ENCODE measurements around the gene BRME1.

BRME1 gene

DNA sequence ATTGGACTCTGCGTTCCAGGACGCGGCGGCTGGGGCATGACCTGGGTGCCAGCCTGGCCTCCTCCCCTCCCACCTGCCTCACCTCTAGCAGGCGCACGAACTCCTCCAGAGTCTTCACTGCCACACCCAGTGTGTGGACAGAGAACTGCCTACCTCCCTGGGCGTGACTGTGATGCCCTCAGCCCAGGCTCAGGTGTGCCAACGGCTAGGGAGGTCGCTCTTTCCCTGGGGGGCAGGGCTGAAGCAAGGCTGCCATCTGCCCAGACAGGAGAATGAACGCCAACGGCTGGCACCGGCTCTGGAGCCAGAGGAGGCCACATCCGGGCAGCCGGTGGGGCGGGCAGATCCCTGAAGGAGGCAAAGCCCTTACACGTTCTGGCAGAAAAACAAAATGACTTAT, 17.6 kb downstream of the BRME1 start:
- ChIA-PET CTCF (no interaction called here), POLR2A (no interaction called here)
- DNase-seq (ENCODE audit: extremely low spot score), result no peak
- TF ChIP-seq FOXA1 (IDR thresholded peaks at IDR 0.05), result no peak
- TF ChIP-seq TARDBP (IDR thresholded peaks at IDR 0.05), result no peak
- no peak for TF ChIP-seq SP1 (IDR thresholded peaks at IDR 0.05)
- TF ChIP-seq BHLHE40 (IDR thresholded peaks at IDR 0.05; ENCODE audit: borderline replicate concordance), result no peak
- TF ChIP-seq L3MBTL2 (conservative IDR thresholded peaks at IDR 0.05), result no peak
- TF ChIP-seq FOXK2 (IDR thresholded peaks at IDR 0.05), result no peak
- no peak for TF ChIP-seq LEF1 (IDR thresholded peaks at IDR 0.05; ENCODE audit: borderline replicate concordance)
- no peak for TF ChIP-seq ELF4 (IDR thresholded peaks at IDR 0.05)
- no peak for TF ChIP-seq ZNF384 (IDR thresholded peaks at IDR 0.05)
- TF ChIP-seq NFRKB (IDR thresholded peaks at IDR 0.05), result no peak
- no peak for TF ChIP-seq ARNT (IDR thresholded peaks at IDR 0.05)
- no peak for TF ChIP-seq SUZ12 (IDR thresholded peaks at IDR 0.05)
- TF ChIP-seq, protein P1, sequence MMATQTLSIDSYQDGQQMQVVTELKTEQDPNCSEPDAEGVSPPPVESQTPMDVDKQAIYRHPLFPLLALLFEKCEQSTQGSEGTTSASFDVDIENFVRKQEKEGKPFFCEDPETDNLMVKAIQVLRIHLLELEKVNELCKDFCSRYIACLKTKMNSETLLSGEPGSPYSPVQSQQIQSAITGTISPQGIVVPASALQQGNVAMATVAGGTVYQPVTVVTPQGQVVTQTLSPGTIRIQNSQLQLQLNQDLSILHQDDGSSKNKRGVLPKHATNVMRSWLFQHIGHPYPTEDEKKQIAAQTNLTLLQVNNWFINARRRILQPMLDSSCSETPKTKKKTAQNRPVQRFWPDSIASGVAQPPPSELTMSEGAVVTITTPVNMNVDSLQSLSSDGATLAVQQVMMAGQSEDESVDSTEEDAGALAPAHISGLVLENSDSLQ (IDR thresholded peaks at IDR 0.05), result no peak
- TF ChIP-seq CTBP1 (IDR thresholded peaks at IDR 0.05; ENCODE audit: borderline replicate concordance), result no peak
- no peak for TF ChIP-seq HDGF (IDR thresholded peaks at IDR 0.05; ENCODE audit: borderline replicate concordance)
- TF ChIP-seq FOXM1 (IDR thresholded peaks at IDR 0.05; ENCODE audit: borderline replicate concordance), result no peak

DNA sequence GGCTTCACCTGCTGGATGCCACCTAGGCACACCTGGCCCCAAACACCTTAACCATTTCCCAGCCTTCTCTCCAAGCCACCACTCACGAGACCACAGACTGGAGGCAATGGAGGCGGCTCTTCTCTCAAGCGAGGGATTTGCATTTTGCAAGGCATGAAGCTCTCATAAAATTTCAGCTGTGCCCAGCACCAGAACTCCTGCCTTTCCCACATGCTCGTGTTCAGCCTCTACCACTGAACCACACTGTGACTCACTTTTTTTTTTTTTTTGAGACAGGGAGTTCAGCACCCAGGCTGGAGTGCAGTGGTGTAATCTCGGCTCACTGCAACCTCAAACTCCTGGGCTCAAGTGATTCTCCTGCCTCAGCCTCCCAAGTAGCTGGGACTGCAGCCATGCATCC, 18.4 kb downstream of the BRME1 start:
- TF ChIP-seq FOXA1 (IDR thresholded peaks at IDR 0.05), result no peak
- POLR2A ChIA-PET, result no interaction called here
- CTCF ChIA-PET, result no interaction called here
- no peak for DNase-seq (ENCODE audit: extremely low spot score)

GRCh38 chr19:13887018-13887436, 18.9 kb downstream of the BRME1 start:
- POLR2A ChIA-PET, result no interaction called here
- DNase-seq (ENCODE audit: extremely low spot score), result no peak
- TF ChIP-seq FOXA1 (IDR thresholded peaks at IDR 0.05), result no peak
- no peak for TF ChIP-seq HDGF (IDR thresholded peaks at IDR 0.05; ENCODE audit: borderline replicate concordance)
- TF ChIP-seq CTBP1 (IDR thresholded peaks at IDR 0.05; ENCODE audit: borderline replicate concordance), result no peak
- TF ChIP-seq ELF4 (IDR thresholded peaks at IDR 0.05), result no peak
- no peak for TF ChIP-seq NFRKB (IDR thresholded peaks at IDR 0.05)
- TF ChIP-seq ZNF384 (IDR thresholded peaks at IDR 0.05), result no peak
- TF ChIP-seq L3MBTL2 (conservative IDR thresholded peaks at IDR 0.05), result no peak
- TF ChIP-seq FOXK2 (IDR thresholded peaks at IDR 0.05), result no peak
- TF ChIP-seq ARNT (IDR thresholded peaks at IDR 0.05), result no peak
- no peak for TF ChIP-seq LEF1 (IDR thresholded peaks at IDR 0.05; ENCODE audit: borderline replicate concordance)
- no peak for TF ChIP-seq BHLHE40 (IDR thresholded peaks at IDR 0.05; ENCODE audit: borderline replicate concordance)
- no peak for TF ChIP-seq TARDBP (IDR thresholded peaks at IDR 0.05)
- CTCF ChIA-PET, result interaction anchor here (0.6 kb wide), 2 partner anchors 16 to 112 kb away, joined by 3 to 4 read pairs; no protein-coding TSS in a partner anchor

- DNase-seq (ENCODE audit: extremely low spot score), result no peak
- no peak for TF ChIP-seq LEF1 (IDR thresholded peaks at IDR 0.05; ENCODE audit: borderline replicate concordance)
- TF ChIP-seq TARDBP (IDR thresholded peaks at IDR 0.05), result no peak
- no peak for TF ChIP-seq SUZ12 (IDR thresholded peaks at IDR 0.05)
- no peak for TF ChIP-seq ZNF384 (IDR thresholded peaks at IDR 0.05)
- TF ChIP-seq FOXA1 (IDR thresholded peaks at IDR 0.05), result no peak
- TF ChIP-seq ARNT (IDR thresholded peaks at IDR 0.05), result no peak
- TF ChIP-seq L3MBTL2 (conservative IDR thresholded peaks at IDR 0.05), result no peak
- TF ChIP-seq BHLHE40 (IDR thresholded peaks at IDR 0.05; ENCODE audit: borderline replicate concordance), result no peak
- no peak for TF ChIP-seq CTBP1 (IDR thresholded peaks at IDR 0.05; ENCODE audit: borderline replicate concordance)
- TF ChIP-seq HDGF (IDR thresholded peaks at IDR 0.05; ENCODE audit: borderline replicate concordance), result no peak
- TF ChIP-seq FOXK2 (IDR thresholded peaks at IDR 0.05), result no peak
- TF ChIP-seq NFRKB (IDR thresholded peaks at IDR 0.05), result no peak
- TF ChIP-seq ELF4 (IDR thresholded peaks at IDR 0.05), result no peak
- no peak for TF ChIP-seq FOXM1 (IDR thresholded peaks at IDR 0.05; ENCODE audit: borderline replicate concordance)
- TF ChIP-seq SP1 (IDR thresholded peaks at IDR 0.05), result no peak
- TF ChIP-seq, protein P1 (IDR thresholded peaks at IDR 0.05), result no peak
- ChIA-PET POLR2A (no interaction called here), CTCF (no interaction called here)
Measured at GRCh38 chr19:13885826-13886365, 20.0 kb downstream of the BRME1 start.

- POLR2A ChIA-PET, result no interaction called here
Measured at GRCh38 chr19:13884726-13885591, 21.0 kb downstream of the BRME1 start.

GRCh38 chr19:13883516-13884064, 22.3 kb downstream of the BRME1 start:
- POLR2A ChIA-PET, result no interaction called here
- no peak for DNase-seq (ENCODE audit: extremely low spot score)
- CTCF ChIA-PET, result no interaction called here
- TF ChIP-seq TARDBP (IDR thresholded peaks at IDR 0.05) (no peak), SUZ12 (IDR thresholded peaks at IDR 0.05) (no peak), FOXK2 (IDR thresholded peaks at IDR 0.05) (no peak), FOXA1 (IDR thresholded peaks at IDR 0.05) (no peak), ZNF384 (IDR thresholded peaks at IDR 0.05) (no peak), L3MBTL2 (conservative IDR thresholded peaks at IDR 0.05) (no peak), CTBP1 (IDR thresholded peaks at IDR 0.05; ENCODE audit: borderline replicate concordance) (no peak), HDGF (IDR thresholded peaks at IDR 0.05; ENCODE audit: borderline replicate concordance) (no peak), FOXM1 (IDR thresholded peaks at IDR 0.05; ENCODE audit: borderline replicate concordance) (no peak), NFRKB (IDR thresholded peaks at IDR 0.05) (no peak), SP1 (IDR thresholded peaks at IDR 0.05) (no peak)
- TF ChIP-seq, protein P1 (IDR thresholded peaks at IDR 0.05), result no peak

More at GRCh38 chr19:13884726-13885591, 21.0 kb downstream of the BRME1 start:
- TF ChIP-seq L3MBTL2 (conservative IDR thresholded peaks at IDR 0.05), result no peak
- no peak for TF ChIP-seq ZNF384 (IDR thresholded peaks at IDR 0.05)
- TF ChIP-seq NFRKB (IDR thresholded peaks at IDR 0.05), result no peak
- TF ChIP-seq CTBP1 (IDR thresholded peaks at IDR 0.05; ENCODE audit: borderline replicate concordance), result no peak
- no peak for TF ChIP-seq FOXA1 (IDR thresholded peaks at IDR 0.05)
- TF ChIP-seq BHLHE40 (IDR thresholded peaks at IDR 0.05; ENCODE audit: borderline replicate concordance), result no peak
- TF ChIP-seq ARNT (IDR thresholded peaks at IDR 0.05), result no peak
- TF ChIP-seq LEF1 (IDR thresholded peaks at IDR 0.05; ENCODE audit: borderline replicate concordance), result no peak
- no peak for DNase-seq (ENCODE audit: extremely low spot score)
- CTCF ChIA-PET, result interaction anchor here (0.6 kb wide), 1 partner anchor 200 kb away, joined by 3 read pairs; no protein-coding TSS in a partner anchor
